ENCODE results near the gene TXNRD1.

GRCh38 chr12:104340177-104340576 is 124.6 kb downstream of the TXNRD1 start:
- TF ChIP-seq, protein P1, sequence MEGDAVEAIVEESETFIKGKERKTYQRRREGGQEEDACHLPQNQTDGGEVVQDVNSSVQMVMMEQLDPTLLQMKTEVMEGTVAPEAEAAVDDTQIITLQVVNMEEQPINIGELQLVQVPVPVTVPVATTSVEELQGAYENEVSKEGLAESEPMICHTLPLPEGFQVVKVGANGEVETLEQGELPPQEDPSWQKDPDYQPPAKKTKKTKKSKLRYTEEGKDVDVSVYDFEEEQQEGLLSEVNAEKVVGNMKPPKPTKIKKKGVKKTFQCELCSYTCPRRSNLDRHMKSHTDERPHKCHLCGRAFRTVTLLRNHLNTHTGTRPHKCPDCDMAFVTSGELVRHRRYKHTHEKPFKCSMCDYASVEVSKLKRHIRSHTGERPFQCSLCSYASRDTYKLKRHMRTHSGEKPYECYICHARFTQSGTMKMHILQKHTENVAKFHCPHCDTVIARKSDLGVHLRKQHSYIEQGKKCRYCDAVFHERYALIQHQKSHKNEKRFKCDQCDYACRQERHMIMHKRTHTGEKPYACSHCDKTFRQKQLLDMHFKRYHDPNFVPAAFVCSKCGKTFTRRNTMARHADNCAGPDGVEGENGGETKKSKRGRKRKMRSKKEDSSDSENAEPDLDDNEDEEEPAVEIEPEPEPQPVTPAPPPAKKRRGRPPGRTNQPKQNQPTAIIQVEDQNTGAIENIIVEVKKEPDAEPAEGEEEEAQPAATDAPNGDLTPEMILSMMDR (IDR thresholded peaks at IDR 0.05): no peak
- no peak for TF ChIP-seq POLR2A (IDR thresholded peaks at IDR 0.05)
